ENCODE results near the gene NUDT4. TPM values are rescaled to one million over a fixed set of nuclear protein-coding genes. Genes with fewer than 3 reads are reported as not detected.

Gene NUDT4
- total RNA-seq, 1 donor from 2014 or later = 91.7 TPM

GRCh38 chr12:93415723-93416464 lies 38.2 kb downstream of the NUDT4 start:
- H3K36me3 Mint-ChIP-seq (ENCODE audit: low read depth, unreplicated experiment) = peaks cover 11% of the 10 kb centered on the region
- TF ChIP-seq CTCF (IDR thresholded peaks at IDR 0.05; ENCODE audit: unreplicated experiment) = no peak
- H3K27ac Mint-ChIP-seq (ENCODE audit: unreplicated experiment) = peak overlapping the region; percentile 4
- peaks cover 55% of the 10 kb centered on the region for H3K4me1 Mint-ChIP-seq (ENCODE audit: unreplicated experiment)
- DNase-seq (ENCODE audit: low spot score) = no peak
- H3K9me3 Mint-ChIP-seq (ENCODE audit: unreplicated experiment) = no peaks in the 10 kb centered on the region
- no peak overlapping the region for H3K4me3 Mint-ChIP-seq (ENCODE audit: unreplicated experiment)
- peaks cover 3% of the 10 kb centered on the region for H3K27me3 Mint-ChIP-seq (ENCODE audit: unreplicated experiment)

GRCh38 chr12:93417967-93418480 lies 40.3 kb downstream of the NUDT4 start:
- Mint-ChIP-seq H3K9me3 (ENCODE audit: unreplicated experiment) (no peaks in the 10 kb centered on the region), H3K27ac (ENCODE audit: unreplicated experiment) (peak overlapping the region; percentile 13), H3K4me1 (ENCODE audit: unreplicated experiment) (peaks cover 43% of the 10 kb centered on the region), H3K4me3 (ENCODE audit: unreplicated experiment) (no peak overlapping the region), H3K36me3 (ENCODE audit: low read depth, unreplicated experiment) (peaks cover 10% of the 10 kb centered on the region), H3K27me3 (ENCODE audit: unreplicated experiment) (peaks cover 3% of the 10 kb centered on the region)
- no peak for TF ChIP-seq CTCF (IDR thresholded peaks at IDR 0.05; ENCODE audit: unreplicated experiment)
- DNase-seq (ENCODE audit: low spot score) = no peak

GRCh38 chr12:93419388-93420034 lies 41.8 kb downstream of the NUDT4 start:
- Mint-ChIP-seq H3K4me3 (ENCODE audit: unreplicated experiment) (no peak overlapping the region), H3K27ac (ENCODE audit: unreplicated experiment) (peak overlapping the region; percentile 11), H3K36me3 (ENCODE audit: low read depth, unreplicated experiment) (peaks cover 2% of the 10 kb centered on the region), H3K9me3 (ENCODE audit: unreplicated experiment) (no peaks in the 10 kb centered on the region), H3K4me1 (ENCODE audit: unreplicated experiment) (peaks cover 38% of the 10 kb centered on the region), H3K27me3 (ENCODE audit: unreplicated experiment) (peaks cover under 1% of the 10 kb centered on the region)
- DNase-seq (ENCODE audit: low spot score) = no peak
- peak; percentile 78 for TF ChIP-seq CTCF (IDR thresholded peaks at IDR 0.05; ENCODE audit: unreplicated experiment)

- no peak for TF ChIP-seq CTCF (IDR thresholded peaks at IDR 0.05; ENCODE audit: unreplicated experiment)
- H3K27ac Mint-ChIP-seq (ENCODE audit: unreplicated experiment) = peak overlapping the region; percentile 72
- H3K4me1 Mint-ChIP-seq (ENCODE audit: unreplicated experiment) = peaks cover 39% of the 10 kb centered on the region
- DNase-seq (ENCODE audit: low spot score) = no peak
- H3K9me3 Mint-ChIP-seq (ENCODE audit: unreplicated experiment) = no peaks in the 10 kb centered on the region
- no peak overlapping the region for H3K4me3 Mint-ChIP-seq (ENCODE audit: unreplicated experiment)
- H3K36me3 Mint-ChIP-seq (ENCODE audit: low read depth, unreplicated experiment) = no peaks in the 10 kb centered on the region
- H3K27me3 Mint-ChIP-seq (ENCODE audit: unreplicated experiment) = no peaks in the 10 kb centered on the region
These were observed 44.3 kb downstream of the NUDT4 start for GRCh38 chr12:93422050-93422449.
